GM18858 (cell line): ENCODE data around the gene RNFT2.
"Not testable (repeated sequence)": the region's sequence is repeated elsewhere in the genome, so short reads cannot be mapped to it uniquely, and the experiment has no call there.

Source experiments
- ATAC-seq: cut with Tn5 transposase; IDR thresholded peaks from one replicate; pipeline ENCODE4 v1.9.1; 2021; ENCODE audit not compliant: unreplicated experiment

The RNFT2 gene

GRCh38 chr12:116742787-116743186 lies 4.7 kb downstream of the RNFT2 start:
- not testable (repeated sequence) for ATAC-seq

- no peak for ATAC-seq
These were observed 6.7 kb downstream of the RNFT2 start for GRCh38 chr12:116744766-116745165.

DNA sequence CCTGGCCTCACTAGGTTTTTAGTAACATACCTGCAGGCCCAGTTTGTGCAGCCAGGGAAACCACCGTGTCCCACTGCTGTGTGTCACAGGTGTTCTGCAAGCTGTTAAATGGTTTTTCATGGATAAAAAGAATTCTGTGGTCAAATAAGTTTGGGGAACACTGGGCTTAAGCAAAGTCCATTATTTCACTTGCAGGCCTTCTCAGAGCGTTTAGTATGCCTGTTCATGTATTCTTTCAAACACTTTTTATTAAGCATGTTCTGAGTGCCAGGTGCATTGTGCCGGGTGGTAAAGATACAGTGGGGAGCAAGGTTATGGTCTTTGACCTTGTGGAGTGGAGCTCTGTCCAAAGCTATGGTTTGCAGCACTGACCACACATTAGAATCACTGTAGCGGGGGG lies 7.4 kb downstream of the RNFT2 start:
- ATAC-seq, result no peak

DNA sequence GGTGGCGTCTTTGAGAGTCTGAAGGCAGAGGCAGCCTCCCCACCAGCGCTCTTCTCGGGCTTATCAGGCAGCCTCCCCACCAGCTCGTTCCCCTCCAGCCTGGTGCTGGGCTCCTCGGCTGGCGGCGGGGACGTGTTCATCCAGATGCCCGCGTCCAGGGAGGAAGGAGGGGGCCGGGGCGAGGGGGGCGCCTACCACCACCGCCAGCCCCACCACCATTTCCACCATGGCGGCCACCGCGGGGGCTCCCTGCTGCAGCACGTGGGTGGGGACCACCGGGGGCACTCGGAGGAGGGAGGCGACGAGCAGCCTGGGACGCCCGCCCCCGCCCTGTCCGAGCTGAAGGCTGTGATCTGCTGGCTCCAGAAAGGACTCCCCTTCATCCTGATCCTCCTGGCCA lies 11.8 kb downstream of the RNFT2 start:
- no peak for ATAC-seq

- ATAC-seq, result no peak
These were observed 12.2 kb downstream of the RNFT2 start for GRCh38 chr12:116750298-116750697.

DNA sequence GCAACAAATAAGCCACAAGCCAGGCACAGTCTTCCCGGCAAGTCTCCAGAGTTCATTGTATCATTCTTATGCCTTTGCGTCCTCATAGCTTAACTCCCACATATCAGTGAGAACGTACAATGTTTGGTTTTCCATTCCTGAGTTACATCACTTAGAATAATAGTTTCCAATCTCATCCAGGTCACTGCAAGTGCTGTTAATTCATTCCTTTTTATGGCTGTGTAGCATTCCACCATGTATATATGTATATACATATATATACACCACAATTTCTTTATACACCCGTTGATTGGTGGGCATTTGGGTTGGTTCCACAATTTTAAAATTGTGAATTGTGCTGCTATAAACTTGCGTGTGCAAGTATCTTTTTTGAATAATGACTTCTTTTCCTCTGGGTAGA lies 16.0 kb downstream of the RNFT2 start:
- not testable (repeated sequence) for ATAC-seq

DNA sequence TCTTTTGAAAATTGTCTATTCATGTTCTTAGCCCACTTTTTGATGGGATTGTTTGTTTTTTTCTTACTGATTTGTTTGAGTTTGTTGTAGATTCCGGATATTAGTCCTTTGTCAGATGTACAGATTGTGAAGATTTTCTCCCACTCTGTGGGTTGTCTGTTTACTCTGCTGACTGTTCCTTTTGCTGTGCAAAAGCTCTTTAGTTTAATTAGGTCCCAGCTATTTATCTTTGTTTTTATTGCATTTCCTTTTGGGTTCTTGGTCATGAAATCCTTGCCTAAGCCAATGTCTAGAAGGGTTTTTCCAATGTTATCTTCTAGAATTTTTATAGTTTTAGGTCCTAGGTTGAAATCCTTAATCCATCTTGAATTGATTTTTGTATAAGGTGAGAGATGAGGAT lies 16.7 kb downstream of the RNFT2 start:
- ATAC-seq, result not testable (repeated sequence)

- no peak for ATAC-seq
These were observed 21.9 kb downstream of the RNFT2 start for GRCh38 chr12:116759783-116760621.

DNA sequence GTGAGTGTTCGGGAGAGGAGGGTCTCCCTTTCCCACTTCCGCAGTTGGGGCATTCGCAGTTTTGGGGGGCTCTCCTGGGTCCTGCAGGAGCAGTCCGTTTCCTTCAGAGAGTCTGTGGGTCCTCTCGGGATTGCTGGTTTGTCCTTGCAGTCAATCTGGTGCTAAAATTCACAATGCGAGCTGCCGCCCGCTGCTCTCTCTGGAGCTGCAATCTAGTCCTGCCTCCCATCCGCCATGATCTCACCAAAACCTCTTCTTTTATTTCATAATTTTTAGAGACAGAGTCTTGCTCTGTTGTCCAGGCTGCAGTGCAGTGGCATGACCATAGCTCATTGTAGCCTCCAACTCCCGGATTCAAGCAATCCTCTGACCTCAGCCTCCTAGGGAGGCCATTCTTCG lies 22.5 kb downstream of the RNFT2 start:
- no peak for ATAC-seq

DNA sequence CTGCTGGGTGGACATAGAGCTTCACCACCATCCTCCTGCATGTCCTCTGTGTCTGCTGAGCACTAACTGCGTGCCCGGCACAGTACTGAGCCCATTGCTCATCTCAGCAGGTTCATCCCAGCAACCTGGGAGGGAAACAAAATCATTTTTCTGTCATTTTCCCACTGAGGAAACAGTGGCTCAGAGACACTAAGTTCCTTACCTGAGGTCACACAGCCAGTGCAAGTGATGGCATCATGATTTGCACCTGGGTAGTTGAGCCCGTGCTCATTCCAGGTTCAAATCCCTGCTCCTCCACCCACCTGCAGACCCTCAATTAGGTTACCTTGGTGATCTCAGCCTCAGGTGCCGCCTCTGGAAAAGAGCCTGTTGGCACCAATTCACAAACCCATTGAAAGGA lies 23.4 kb downstream of the RNFT2 start:
- no peak for ATAC-seq

- no peak for ATAC-seq
These were observed 27.2 kb downstream of the RNFT2 start for GRCh38 chr12:116765271-116765670.

DNA sequence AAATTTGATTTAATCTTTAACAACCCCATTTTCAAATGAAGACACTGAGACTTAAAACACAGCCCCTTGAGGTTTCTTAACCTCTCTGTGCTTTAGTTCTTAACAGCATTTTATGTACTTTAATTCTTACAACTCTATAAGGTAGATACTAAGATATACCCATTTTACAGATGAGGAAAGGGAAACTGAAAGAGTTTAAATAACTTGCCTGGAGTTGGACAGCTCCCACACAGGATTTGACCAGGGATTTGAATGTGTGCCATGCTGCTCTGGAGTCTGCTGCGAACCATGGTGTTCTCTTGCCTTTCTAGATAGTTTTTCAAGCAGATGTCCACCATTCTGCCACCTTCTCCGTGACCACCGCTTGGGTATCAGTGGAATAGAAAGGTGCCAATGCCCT lies 28.2 kb downstream of the RNFT2 start:
- ATAC-seq, result no peak

DNA sequence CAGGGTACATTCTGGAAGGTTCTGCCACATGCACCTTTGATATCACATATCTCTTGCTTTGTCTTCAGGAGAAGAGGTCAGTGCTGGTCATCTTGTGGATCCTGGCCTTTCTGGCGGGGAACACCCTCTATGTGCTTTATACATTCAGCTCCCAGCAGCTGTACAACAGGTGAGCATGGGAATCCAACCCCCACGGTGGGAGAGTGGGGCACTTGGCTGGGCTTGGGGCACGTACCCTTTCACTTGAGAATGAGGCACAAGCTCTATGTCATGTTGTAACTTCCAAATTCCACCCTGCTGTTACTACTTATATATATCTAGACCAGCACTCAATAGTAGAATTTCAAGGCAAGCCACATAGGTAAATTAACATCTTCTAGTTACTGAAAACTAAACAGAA lies 28.6 kb downstream of the RNFT2 start:
- no peak for ATAC-seq

DNA sequence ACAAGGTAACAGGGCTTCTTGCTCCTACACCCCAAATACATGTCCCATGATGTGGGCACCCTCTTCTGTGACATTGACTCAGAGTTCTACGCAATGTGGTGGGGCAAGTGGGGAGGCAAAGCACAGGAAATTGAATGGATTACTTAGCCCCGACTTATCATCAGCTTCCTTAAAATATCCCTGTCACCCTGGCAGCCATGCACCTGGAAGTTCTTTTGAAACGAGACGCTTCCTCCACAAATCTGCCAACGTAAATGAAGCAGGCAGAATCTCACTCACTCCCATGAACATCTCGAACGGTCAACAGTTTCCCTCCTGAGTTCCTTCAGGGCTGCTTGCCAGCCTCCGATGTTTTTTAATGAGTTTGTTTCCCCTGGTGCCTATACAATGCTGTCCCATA lies 33.5 kb downstream of the RNFT2 start:
- ATAC-seq, result no peak

- no peak for ATAC-seq
These were observed 35.2 kb downstream of the RNFT2 start for GRCh38 chr12:116773276-116773731.

- no peak for ATAC-seq
These were observed 35.9 kb downstream of the RNFT2 start for GRCh38 chr12:116774020-116774419.

- no peak for ATAC-seq
These were observed 39.1 kb downstream of the RNFT2 start for GRCh38 chr12:116777245-116777644.

DNA sequence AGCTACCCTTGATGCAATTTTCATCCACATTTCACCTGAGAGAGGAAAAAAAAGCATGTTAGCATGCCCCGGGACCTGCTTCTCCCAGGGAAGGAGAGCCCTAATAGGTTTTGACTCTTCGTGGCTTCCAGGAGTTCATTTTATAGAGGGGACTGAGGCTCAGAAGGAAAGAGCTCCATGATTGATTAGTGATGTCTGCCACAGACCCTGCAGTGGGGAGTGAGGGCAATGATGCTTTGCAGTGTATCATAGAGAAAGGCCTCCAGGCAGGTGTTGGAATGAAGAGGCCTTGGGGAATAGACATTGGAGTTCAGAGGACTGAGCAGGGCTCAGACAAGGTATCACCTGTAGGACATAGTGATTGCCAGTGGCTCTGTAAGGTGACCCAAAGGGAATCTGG lies 41.5 kb downstream of the RNFT2 start:
- no peak for ATAC-seq

GRCh38 chr12:116780942-116781341 lies 42.8 kb downstream of the RNFT2 start:
- ATAC-seq, result no peak

GRCh38 chr12:116783525-116784237 lies 45.6 kb downstream of the RNFT2 start:
- ATAC-seq, result no peak

DNA sequence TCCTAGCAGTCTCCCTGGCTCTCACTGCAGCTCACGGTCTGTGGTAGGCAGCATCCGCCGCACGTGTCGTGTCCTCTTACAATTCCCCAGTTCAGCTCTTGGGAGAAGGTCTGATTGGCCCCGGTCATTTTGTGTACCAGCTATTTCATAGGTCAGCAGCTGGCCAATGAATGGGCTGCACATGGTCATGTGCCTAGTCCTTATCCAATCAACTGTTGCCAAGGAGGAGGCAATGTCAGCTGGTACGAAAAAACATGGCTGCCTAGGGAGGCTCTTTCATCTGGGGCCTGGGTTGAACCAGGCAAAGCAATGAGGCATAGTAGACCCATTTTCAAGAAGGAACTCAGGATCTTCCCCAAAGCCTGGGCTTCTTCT lies 46.1 kb downstream of the RNFT2 start:
- no peak for ATAC-seq

DNA sequence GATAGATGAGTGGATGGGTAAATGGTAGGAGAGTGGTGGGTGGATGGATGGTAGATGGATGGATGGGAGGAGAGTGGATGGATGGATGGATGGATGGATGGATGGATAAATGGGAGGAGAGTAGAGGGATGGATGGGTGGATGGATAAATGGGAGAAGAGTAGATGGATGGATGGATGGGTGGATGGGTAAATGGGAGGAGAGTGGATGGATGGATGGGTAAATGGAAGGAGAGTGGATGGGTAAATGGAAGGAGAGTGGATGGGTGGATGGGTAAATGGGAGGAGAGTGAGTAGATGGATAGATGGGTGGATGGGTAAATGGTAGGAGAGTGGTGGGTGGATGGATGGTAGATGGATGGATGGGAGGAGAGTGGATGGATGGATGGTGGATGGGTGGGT lies 51.4 kb downstream of the RNFT2 start:
- ATAC-seq, result not testable (repeated sequence)
